ENCODE measurements around the gene MAP2K3. TPM values are rescaled to one million over a fixed set of nuclear protein-coding genes. Genes with fewer than 3 reads are reported as not detected.
A peak's percentile ranks its signal among the peaks of the same experiment; 100 is the strongest.

MAP2K3 gene
- polyA plus RNA-seq, 2 of the 4 experiments (the other 2 are of a cell fraction) = 13.9 to 37.1 TPM

GRCh38 chr17:21299981-21300600, 15.6 kb downstream of the MAP2K3 start:
- 46% methylated on average over 7 of the region's 7 CpGs for WGBS (ENCODE audit: missing lambda C conversion rate)
- no peaks in the 10 kb centered on the region for H3K9me3 ChIP-seq
- no peak overlapping the region for H3K4me2 ChIP-seq
- CTCF ChIA-PET = interaction anchor here (0.9 to 1.8 kb wide), 4 partner anchors 12 to 211 kb away, joined by 3 to 7 read pairs (median 6); no protein-coding TSS in a partner anchor
- no peak for DNase-seq (ENCODE audit: low read depth in 1 of 2, low spot score in 1 of 2)
- TF ChIP-seq ZFP36 (IDR thresholded peaks at IDR 0.05; ENCODE audit: borderline replicate concordance, partially characterized antibody) (peak; percentile 71), BHLHE40 (IDR thresholded peaks at IDR 0.05; ENCODE audit: low read depth, low read length) (no peak), KDM1A (IDR thresholded peaks at IDR 0.05; ENCODE audit: low read depth) (0 out of 2 replicates have a peak, but pooled peaks have one; percentile 77), ELK1 (IDR thresholded peaks at IDR 0.05; ENCODE audit: low read depth, low read length) (no peak), EP300 (IDR thresholded peaks at IDR 0.05) (no peak), NFE2L2 (conservative IDR thresholded peaks at IDR 0.05; ENCODE audit: low read length) (no peak), NPAS2 (CRISPR knock-in tag; IDR thresholded peaks at IDR 0.05; ENCODE audit: borderline replicate concordance) (no peak), ESRRA (IDR thresholded peaks at IDR 0.05; ENCODE audit: borderline replicate concordance, low read length) (no peak), FOSL2 (IDR thresholded peaks at IDR 0.05) (no peak), FOSL2 (CRISPR knock-in tag; IDR thresholded peaks at IDR 0.05) (0 out of 2 replicates have a peak, but pooled peaks have one; percentile 10)
- no peak overlapping the region for H3K27ac ChIP-seq
- POLR2A ChIA-PET = no interaction called here
- ATAC-seq = no peak
- H3K4me1 ChIP-seq = no peaks in the 10 kb centered on the region
- H3K4me3 ChIP-seq = no peak overlapping the region
- FAIRE-seq = peak; percentile 59

- FAIRE-seq (no peak), DNase-seq (ENCODE audit: low read depth in 1 of 2, low spot score in 1 of 2) (no peak), ATAC-seq (no peak)
- H3K27ac ChIP-seq = no peak overlapping the region
- no peak overlapping the region for H3K4me2 ChIP-seq
- CTCF ChIA-PET = interaction anchor here (0.6 to 3.2 kb wide), 6 partner anchors 12 to 211 kb away, joined by 3 to 14 read pairs (median 6); no protein-coding TSS in a partner anchor
- no peak for TF ChIP-seq CEBPB (IDR thresholded peaks at IDR 0.05)
- no peak for TF ChIP-seq FOSB (CRISPR knock-in tag; IDR thresholded peaks at IDR 0.05)
- no peak for TF ChIP-seq ZSCAN20 (CRISPR knock-in tag; IDR thresholded peaks at IDR 0.05)
- peak; percentile 77 for TF ChIP-seq ZFP36 (IDR thresholded peaks at IDR 0.05; ENCODE audit: borderline replicate concordance, partially characterized antibody)
- WGBS (ENCODE audit: missing lambda C conversion rate) = 60% methylated on average over 31 of the region's 31 CpGs
- H3K9me3 ChIP-seq = no peaks in the 10 kb centered on the region
- H3K4me3 ChIP-seq = no peak overlapping the region
- no peaks in the 10 kb centered on the region for H3K4me1 ChIP-seq
- POLR2A ChIA-PET = no interaction called here
Observed at GRCh38 chr17:21300601-21301571, 16.4 kb downstream of the MAP2K3 start.

DNA sequence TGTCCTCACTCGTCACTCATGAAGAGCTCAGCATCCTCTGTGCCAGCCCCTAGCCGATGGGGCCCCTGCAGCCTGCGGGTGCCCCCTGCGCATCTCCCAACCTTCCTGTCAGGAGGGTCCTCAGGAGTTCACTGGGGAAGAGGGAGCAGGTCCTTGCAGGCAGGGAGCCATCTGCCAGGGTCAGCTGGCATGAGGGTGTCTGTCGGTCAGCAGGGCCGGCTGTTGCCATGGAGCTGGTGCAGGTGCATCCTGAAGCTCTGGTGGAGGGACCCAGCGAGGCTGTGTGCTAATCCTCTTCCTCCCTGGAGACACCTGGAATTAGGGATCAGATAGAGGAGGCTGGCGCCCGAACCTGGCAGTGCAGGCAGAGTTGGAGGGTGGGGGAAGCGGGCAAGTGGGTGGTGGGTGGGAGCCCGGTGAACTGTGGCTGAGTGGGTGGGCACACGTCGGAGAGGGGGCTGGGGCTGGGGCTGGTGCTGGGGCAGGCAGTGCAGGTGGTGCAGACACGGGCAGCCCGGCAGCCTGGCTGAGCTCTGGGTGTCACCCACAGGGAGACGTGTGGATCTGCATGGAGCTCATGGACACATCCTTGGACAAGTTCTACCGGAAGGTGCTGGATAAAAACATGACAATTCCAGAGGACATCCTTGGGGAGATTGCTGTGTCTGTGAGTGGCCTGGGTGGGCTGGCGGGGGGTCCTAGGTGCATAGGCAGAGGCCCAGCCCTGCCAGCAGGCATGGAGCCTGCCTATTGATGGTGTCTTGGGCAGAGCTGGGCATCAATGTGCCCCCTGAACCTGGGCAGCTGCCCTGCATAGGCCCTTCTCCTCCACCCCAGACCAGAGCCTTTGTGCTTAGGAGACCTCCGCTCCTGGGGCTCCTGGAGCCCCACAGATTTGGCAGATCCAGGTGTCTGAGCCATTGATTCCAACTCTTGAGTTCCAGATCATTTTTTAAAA, 17.4 kb downstream of the MAP2K3 start:
- DNase-seq (ENCODE audit: low read depth in 1 of 2, low spot score in 1 of 2) (no peak), ATAC-seq (no peak), FAIRE-seq (no peak)
- H3K4me3 ChIP-seq = no peak overlapping the region
- no peak overlapping the region for H3K27ac ChIP-seq
- no peak for TF ChIP-seq HOXB5 (CRISPR knock-in tag; IDR thresholded peaks at IDR 0.05)
- TF ChIP-seq JUN (IDR thresholded peaks at IDR 0.05) = no peak
- TF ChIP-seq, protein P1, sequence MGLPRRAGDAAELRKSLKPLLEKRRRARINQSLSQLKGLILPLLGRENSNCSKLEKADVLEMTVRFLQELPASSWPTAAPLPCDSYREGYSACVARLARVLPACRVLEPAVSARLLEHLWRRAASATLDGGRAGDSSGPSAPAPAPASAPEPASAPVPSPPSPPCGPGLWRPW (IDR thresholded peaks at IDR 0.05) = no peak
- no peak for TF ChIP-seq EHMT2 (IDR thresholded peaks at IDR 0.05; ENCODE audit: low read depth)
- no peak for TF ChIP-seq TP53 (CRISPR knock-in tag; IDR thresholded peaks at IDR 0.05)
- no peak for TF ChIP-seq RNF2 (IDR thresholded peaks at IDR 0.05; ENCODE audit: borderline replicate concordance, low read depth)
- TF ChIP-seq E2F6 (IDR thresholded peaks at IDR 0.05; ENCODE audit: borderline replicate concordance, low read depth) = no peak
- no peak for TF ChIP-seq PBX3 (IDR thresholded peaks at IDR 0.05)
- no peak for TF ChIP-seq HDAC2 (IDR thresholded peaks at IDR 0.05)
- WGBS (ENCODE audit: missing lambda C conversion rate) = 55% methylated on average over 19 of the region's 19 CpGs
- H3K4me2 ChIP-seq = no peak overlapping the region
- ChIA-PET CTCF (interaction anchor here (0.8 to 3.2 kb wide), 6 partner anchors 13 to 210 kb away, joined by 4 to 14 read pairs (median 6); no protein-coding TSS in a partner anchor), POLR2A (no interaction called here)
- no peaks in the 10 kb centered on the region for H3K4me1 ChIP-seq
- no peaks in the 10 kb centered on the region for H3K9me3 ChIP-seq
